AG04449 (cell line): Measurements from ENCODE around the gene CNTNAP2.
"Not testable (repeated sequence)": the region's sequence is repeated elsewhere in the genome, so short reads cannot be mapped to it uniquely, and the experiment has no call there.

Experiments used
- CTCF ChIA-PET: fragments of 350-600 bp; formaldehyde crosslinking; extraction: SDS; loops from one replicate; lab custom pipeline; 2021; ENCODE audit warnings: antibody characterized with exemption; lab: Yijun Ruan, JAX
- POLR2A ChIA-PET: fragments of 400-600, 350-600 bp; formaldehyde crosslinking; extraction: SDS; loops from one replicate; lab custom pipeline; 2020; ENCODE audit warnings: antibody characterized with exemption, inconsistent platforms; lab: Yijun Ruan, JAX
- DNase-seq: peaks from one replicate; pipeline ENCODE4 v3.0.0-alpha.2; 2010; ENCODE audit warnings: low read depth, low spot score
- H3K4me3 ChIP-seq: 2 replicates; pipeline ENCODE4 v1.5.1; 2011; ENCODE audit warnings: low read depth, mild to moderate bottlenecking, control low read depth, low read length
- CTCF ChIP-seq: IDR thresholded peaks from one replicate; pipeline ENCODE4 v1.5.1; 2011; ENCODE audit warnings: mild to moderate bottlenecking, moderate library complexity, low read length, control low read depth, inconsistent platforms; ENCODE audit not compliant: insufficient read depth; ENCODE audit errors: missing control alignments

The CNTNAP2 gene

GRCh38 chr7:148049068-148049467 is 1932.5 kb downstream of the CNTNAP2 start:
- POLR2A ChIA-PET = no interaction called here
- CTCF ChIA-PET = no interaction called here
- no peak for DNase-seq
- no peak for TF ChIP-seq CTCF
- H3K4me3 ChIP-seq = no peak overlapping the region

GRCh38 chr7:148050492-148051158 is 1934.0 kb downstream of the CNTNAP2 start:
- CTCF ChIA-PET = no interaction called here
- POLR2A ChIA-PET = no interaction called here
- H3K4me3 ChIP-seq = no peak overlapping the region
- DNase-seq = no peak
- no peak for TF ChIP-seq CTCF

- POLR2A ChIA-PET = no interaction called here
- H3K4me3 ChIP-seq = no peak overlapping the region
- TF ChIP-seq CTCF = no peak
- DNase-seq = no peak
- CTCF ChIA-PET = no interaction called here
These were observed 1939.8 kb downstream of the CNTNAP2 start for GRCh38 chr7:148056406-148056805.

GRCh38 chr7:148058092-148058491 is 1941.5 kb downstream of the CNTNAP2 start:
- no peak for TF ChIP-seq CTCF
- H3K4me3 ChIP-seq = no peak overlapping the region
- POLR2A ChIA-PET = no interaction called here
- CTCF ChIA-PET = no interaction called here
- no peak for DNase-seq

GRCh38 chr7:148058753-148059152 is 1942.2 kb downstream of the CNTNAP2 start:
- no peak overlapping the region for H3K4me3 ChIP-seq
- CTCF ChIA-PET = no interaction called here

GRCh38 chr7:148060724-148061123 is 1944.1 kb downstream of the CNTNAP2 start:
- no peak overlapping the region for H3K4me3 ChIP-seq
- CTCF ChIA-PET = no interaction called here
- POLR2A ChIA-PET = no interaction called here
- DNase-seq = no peak
- TF ChIP-seq CTCF = no peak

More at GRCh38 chr7:148058753-148059152, 1942.2 kb downstream of the CNTNAP2 start:
- DNase-seq = no peak
- TF ChIP-seq CTCF = no peak
- POLR2A ChIA-PET = no interaction called here

GRCh38 chr7:148078111-148078510 is 1961.5 kb downstream of the CNTNAP2 start:
- H3K4me3 ChIP-seq, CTCF ChIA-PET, DNase-seq, POLR2A ChIA-PET: not testable (repeated sequence)
